Measurements from ENCODE around the gene HBM. TPM values are rescaled to one million over a fixed set of nuclear protein-coding genes. Genes with fewer than 3 reads are reported as not detected.
"Not testable (repeated sequence)": the region's sequence is repeated elsewhere in the genome, so short reads cannot be mapped to it uniquely, and the experiment has no call there.

The HBM gene
- polyA plus RNA-seq, 1 of the 3 experiments (the other 2 are of a cell fraction) = not detected

DNA sequence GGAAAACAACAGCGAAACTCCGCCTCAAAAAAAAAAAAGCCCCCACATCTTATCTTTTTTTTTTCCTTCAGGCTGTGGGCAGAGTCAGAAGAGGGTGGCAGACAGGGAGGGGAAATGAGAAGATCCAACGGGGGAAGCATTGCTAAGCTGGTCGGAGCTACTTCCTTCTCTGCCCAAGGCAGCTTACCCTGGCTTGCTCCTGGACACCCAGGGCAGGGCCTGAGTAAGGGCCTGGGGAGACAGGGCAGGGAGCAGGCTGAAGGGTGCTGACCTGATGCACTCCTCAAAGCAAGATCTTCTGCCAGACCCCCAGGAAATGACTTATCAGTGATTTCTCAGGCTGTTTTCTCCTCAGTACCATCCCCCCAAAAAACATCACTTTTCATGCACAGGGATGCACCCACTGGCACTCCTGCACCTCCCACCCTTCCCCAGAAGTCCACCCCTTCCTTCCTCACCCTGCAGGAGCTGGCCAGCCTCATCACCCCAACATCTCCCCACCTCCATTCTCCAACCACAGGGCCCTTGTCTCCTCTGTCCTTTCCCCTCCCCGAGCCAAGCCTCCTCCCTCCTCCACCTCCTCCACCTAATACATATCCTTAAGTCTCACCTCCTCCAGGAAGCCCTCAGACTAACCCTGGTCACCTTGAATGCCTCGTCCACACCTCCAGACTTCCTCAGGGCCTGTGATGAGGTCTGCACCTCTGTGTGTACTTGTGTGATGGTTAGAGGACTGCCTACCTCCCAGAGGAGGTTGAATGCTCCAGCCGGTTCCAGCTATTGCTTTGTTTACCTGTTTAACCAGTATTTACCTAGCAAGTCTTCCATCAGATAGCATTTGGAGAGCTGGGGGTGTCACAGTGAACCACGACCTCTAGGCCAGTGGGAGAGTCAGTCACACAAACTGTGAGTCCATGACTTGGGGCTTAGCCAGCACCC is 9.5 kb downstream of the HBM start:
- Histone ChIP-seq H3F3A (replicated peaks; ENCODE audit: insufficient read depth) (peaks cover 7% of the 10 kb centered on the region), H3K27ac (ENCODE audit: low read depth in 2 of 2, low read length in 1 of 2) (no peak overlapping the region), H3K9me2 (no peaks in the 10 kb centered on the region), H3K9me3 (no peaks in the 10 kb centered on the region), H3K4me1 (ENCODE audit: control insufficient read depth in 1 of 2, insufficient read depth in 2 of 2, low read depth in 1 of 2, low read length in 1 of 2) (peaks cover 0 to 2% of the 10 kb centered on the region in 2 experiments; a peak in 1 of 4 replicates), H3K79me2 (ENCODE audit: insufficient read depth) (no peaks in the 10 kb centered on the region), H3K9ac (no peak overlapping the region), H3K27me3 (ENCODE audit: insufficient read depth) (peaks cover 28% of the 10 kb centered on the region), H4K20me1 (ENCODE audit: insufficient read depth) (peaks cover 13% of the 10 kb centered on the region), H3K4me3 (ENCODE audit: low read depth in 2 of 2, low read length in 1 of 2) (no peak overlapping the region), H2AFZ (ENCODE audit: low read depth) (no peak overlapping the region), H3K4me2 (no peak overlapping the region), H3K36me3 (replicated peaks in 1 of 2; ENCODE audit: control insufficient read depth in 1 of 2, insufficient read depth in 2 of 2, low read length in 1 of 2) (no peaks in the 10 kb centered on the region)
- WGBS (ENCODE audit: low lambda C conversion rate) = 23% methylated on average over 7 of the region's 8 CpGs
- peak; percentile 38 for DNase-seq
- TF ChIP-seq NFIC (IDR thresholded peaks at IDR 0.05; ENCODE audit: borderline replicate concordance) (no peak), RCOR1 (IDR thresholded peaks at IDR 0.05; ENCODE audit: low read length) (no peak), FOXJ3 (CRISPR knock-in tag; IDR thresholded peaks at IDR 0.05) (no peak), MEF2A (IDR thresholded peaks at IDR 0.05; ENCODE audit: borderline replicate concordance, low read depth) (no peak)
- ChIA-PET CTCF (interaction anchor here (0.8 to 2.2 kb wide), 3 partner anchors 58 to 78 kb away, joined by 3 to 8 read pairs (median 3); no protein-coding TSS in a partner anchor), POLR2A (interaction anchor here (0.6 kb wide), 1 partner anchor 8 kb away, joined by 3 read pairs; no protein-coding TSS in a partner anchor)

DNA sequence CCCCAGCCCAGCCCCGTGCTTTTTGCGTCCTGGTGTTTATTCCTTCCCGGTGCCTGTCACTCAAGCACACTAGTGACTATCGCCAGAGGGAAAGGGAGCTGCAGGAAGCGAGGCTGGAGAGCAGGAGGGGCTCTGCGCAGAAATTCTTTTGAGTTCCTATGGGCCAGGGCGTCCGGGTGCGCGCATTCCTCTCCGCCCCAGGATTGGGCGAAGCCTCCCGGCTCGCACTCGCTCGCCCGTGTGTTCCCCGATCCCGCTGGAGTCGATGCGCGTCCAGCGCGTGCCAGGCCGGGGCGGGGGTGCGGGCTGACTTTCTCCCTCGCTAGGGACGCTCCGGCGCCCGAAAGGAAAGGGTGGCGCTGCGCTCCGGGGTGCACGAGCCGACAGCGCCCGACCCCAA is 10.2 kb downstream of the HBM start:
- H3K4me1 ChIP-seq (ENCODE audit: control insufficient read depth in 1 of 2, insufficient read depth in 2 of 2, low read depth in 1 of 2, low read length in 1 of 2); H3F3A ChIP-seq (replicated peaks; ENCODE audit: insufficient read depth); H3K4me2 ChIP-seq; H3K9me2 ChIP-seq; H3K9me3 ChIP-seq; H3K79me2 ChIP-seq (ENCODE audit: insufficient read depth); H3K27ac ChIP-seq (ENCODE audit: low read depth in 2 of 2, low read length in 1 of 2); POLR2A ChIA-PET; DNase-seq; H3K4me3 ChIP-seq (ENCODE audit: low read depth in 2 of 2, low read length in 1 of 2); H3K36me3 ChIP-seq (replicated peaks in 1 of 2; ENCODE audit: control insufficient read depth in 1 of 2, insufficient read depth in 2 of 2, low read length in 1 of 2); H2AFZ ChIP-seq (ENCODE audit: low read depth); H3K9ac ChIP-seq: not testable (repeated sequence)
- 0% methylated on average over 8 of the region's 39 CpGs for WGBS (ENCODE audit: low lambda C conversion rate)
- Histone ChIP-seq H4K20me1 (ENCODE audit: insufficient read depth) (peaks cover 13% of the 10 kb centered on the region), H3K27me3 (ENCODE audit: insufficient read depth) (peaks cover 28% of the 10 kb centered on the region)
- CTCF ChIA-PET = interaction anchor here (1.0 to 2.2 kb wide), 2 partner anchors 58 to 69 kb away, joined by 3 to 8 read pairs; no protein-coding TSS in a partner anchor

DNA sequence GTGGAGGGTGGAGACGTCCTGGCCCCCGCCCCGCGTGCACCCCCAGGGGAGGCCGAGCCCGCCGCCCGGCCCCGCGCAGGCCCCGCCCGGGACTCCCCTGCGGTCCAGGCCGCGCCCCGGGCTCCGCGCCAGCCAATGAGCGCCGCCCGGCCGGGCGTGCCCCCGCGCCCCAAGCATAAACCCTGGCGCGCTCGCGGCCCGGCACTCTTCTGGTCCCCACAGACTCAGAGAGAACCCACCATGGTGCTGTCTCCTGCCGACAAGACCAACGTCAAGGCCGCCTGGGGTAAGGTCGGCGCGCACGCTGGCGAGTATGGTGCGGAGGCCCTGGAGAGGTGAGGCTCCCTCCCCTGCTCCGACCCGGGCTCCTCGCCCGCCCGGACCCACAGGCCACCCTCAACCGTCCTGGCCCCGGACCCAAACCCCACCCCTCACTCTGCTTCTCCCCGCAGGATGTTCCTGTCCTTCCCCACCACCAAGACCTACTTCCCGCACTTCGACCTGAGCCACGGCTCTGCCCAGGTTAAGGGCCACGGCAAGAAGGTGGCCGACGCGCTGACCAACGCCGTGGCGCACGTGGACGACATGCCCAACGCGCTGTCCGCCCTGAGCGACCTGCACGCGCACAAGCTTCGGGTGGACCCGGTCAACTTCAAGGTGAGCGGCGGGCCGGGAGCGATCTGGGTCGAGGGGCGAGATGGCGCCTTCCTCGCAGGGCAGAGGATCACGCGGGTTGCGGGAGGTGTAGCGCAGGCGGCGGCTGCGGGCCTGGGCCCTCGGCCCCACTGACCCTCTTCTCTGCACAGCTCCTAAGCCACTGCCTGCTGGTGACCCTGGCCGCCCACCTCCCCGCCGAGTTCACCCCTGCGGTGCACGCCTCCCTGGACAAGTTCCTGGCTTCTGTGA is 11.0 kb downstream of the HBM start, which contains the start of gene HBA1:
Gene HBA1 (plus strand): TSS at position 204 of the 906 bp plus-strand sequence. CDS start 37 bp downstream, at position 241.
- H3F3A ChIP-seq (replicated peaks; ENCODE audit: insufficient read depth); H3K27ac ChIP-seq (ENCODE audit: low read depth in 2 of 2, low read length in 1 of 2); H3K36me3 ChIP-seq (replicated peaks in 1 of 2; ENCODE audit: control insufficient read depth in 1 of 2, insufficient read depth in 2 of 2, low read length in 1 of 2); H3K4me2 ChIP-seq; H3K9ac ChIP-seq; POLR2A ChIA-PET; DNase-seq; H2AFZ ChIP-seq (ENCODE audit: low read depth); H3K79me2 ChIP-seq (ENCODE audit: insufficient read depth); H3K4me3 ChIP-seq (ENCODE audit: low read depth in 2 of 2, low read length in 1 of 2); H3K9me2 ChIP-seq; H3K9me3 ChIP-seq: not testable (repeated sequence)
- peaks cover 28% of the 10 kb centered on the region for H3K27me3 ChIP-seq (ENCODE audit: insufficient read depth)
- CTCF ChIA-PET = interaction anchor here (1.0 to 7.0 kb wide), 3 partner anchors 70 to 186 kb away, joined by 4 to 105 read pairs (median 38); no protein-coding TSS in a partner anchor
- peaks cover 0 to 10% of the 10 kb centered on the region in 2 experiments; a peak in 1 of 4 replicates for H3K4me1 ChIP-seq (ENCODE audit: control insufficient read depth in 1 of 2, insufficient read depth in 2 of 2, low read depth in 1 of 2, low read length in 1 of 2)
- peaks cover 15% of the 10 kb centered on the region for H4K20me1 ChIP-seq (ENCODE audit: insufficient read depth)
- 19% methylated on average over 7 of the region's 88 CpGs for WGBS (ENCODE audit: low lambda C conversion rate)

Data from SK-N-SH (cell line).